Measurements from ENCODE around the gene CHD6.

Gene CHD6

DNA sequence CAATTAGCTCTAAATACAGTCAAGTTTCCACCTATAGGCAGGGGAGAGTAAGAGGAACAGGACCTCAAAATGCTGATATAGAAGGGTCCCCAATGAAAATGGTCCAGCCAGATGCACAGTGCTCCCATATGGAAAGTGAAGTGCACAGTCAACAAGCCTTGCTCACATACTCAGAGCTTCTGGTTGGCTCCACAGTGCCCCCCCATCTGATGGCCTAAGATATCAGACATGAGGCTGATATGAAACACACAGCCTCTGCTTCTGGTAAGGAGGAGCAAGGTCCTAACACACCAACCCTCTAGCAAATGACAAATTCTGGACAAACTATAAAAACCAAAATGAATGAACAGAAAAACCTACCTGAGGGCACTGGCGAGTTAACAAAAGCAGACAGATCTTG lies 140.2 kb downstream of the CHD6 start:
- TF ChIP-seq TOX (CRISPR knock-in tag; IDR thresholded peaks at IDR 0.05; ENCODE audit: borderline replicate concordance) (no peak), ZC3H10 (CRISPR knock-in tag; IDR thresholded peaks at IDR 0.05) (no peak), SNAI2 (CRISPR knock-in tag; IDR thresholded peaks at IDR 0.05) (no peak), ZFP3 (CRISPR knock-in tag; IDR thresholded peaks at IDR 0.05) (no peak), ISL1 (CRISPR knock-in tag; IDR thresholded peaks at IDR 0.05) (no peak), ZNF565 (CRISPR knock-in tag; conservative IDR thresholded peaks at IDR 0.05; ENCODE audit: low read depth) (no peak), ESRRG (CRISPR knock-in tag; IDR thresholded peaks at IDR 0.05) (no peak), BACH2 (CRISPR knock-in tag; IDR thresholded peaks at IDR 0.05; ENCODE audit: borderline replicate concordance) (no peak), TCF4 (CRISPR knock-in tag; IDR thresholded peaks at IDR 0.05; ENCODE audit: borderline replicate concordance) (no peak), CSDC2 (CRISPR knock-in tag; IDR thresholded peaks at IDR 0.05) (no peak)
- TF ChIP-seq, protein P1, sequence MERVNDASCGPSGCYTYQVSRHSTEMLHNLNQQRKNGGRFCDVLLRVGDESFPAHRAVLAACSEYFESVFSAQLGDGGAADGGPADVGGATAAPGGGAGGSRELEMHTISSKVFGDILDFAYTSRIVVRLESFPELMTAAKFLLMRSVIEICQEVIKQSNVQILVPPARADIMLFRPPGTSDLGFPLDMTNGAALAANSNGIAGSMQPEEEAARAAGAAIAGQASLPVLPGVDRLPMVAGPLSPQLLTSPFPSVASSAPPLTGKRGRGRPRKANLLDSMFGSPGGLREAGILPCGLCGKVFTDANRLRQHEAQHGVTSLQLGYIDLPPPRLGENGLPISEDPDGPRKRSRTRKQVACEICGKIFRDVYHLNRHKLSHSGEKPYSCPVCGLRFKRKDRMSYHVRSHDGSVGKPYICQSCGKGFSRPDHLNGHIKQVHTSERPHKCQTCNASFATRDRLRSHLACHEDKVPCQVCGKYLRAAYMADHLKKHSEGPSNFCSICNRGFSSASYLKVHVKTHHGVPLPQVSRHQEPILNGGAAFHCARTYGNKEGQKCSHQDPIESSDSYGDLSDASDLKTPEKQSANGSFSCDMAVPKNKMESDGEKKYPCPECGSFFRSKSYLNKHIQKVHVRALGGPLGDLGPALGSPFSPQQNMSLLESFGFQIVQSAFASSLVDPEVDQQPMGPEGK (CRISPR knock-in tag; IDR thresholded peaks at IDR 0.05; ENCODE audit: borderline replicate concordance): no peak
- TF ChIP-seq, protein P2, sequence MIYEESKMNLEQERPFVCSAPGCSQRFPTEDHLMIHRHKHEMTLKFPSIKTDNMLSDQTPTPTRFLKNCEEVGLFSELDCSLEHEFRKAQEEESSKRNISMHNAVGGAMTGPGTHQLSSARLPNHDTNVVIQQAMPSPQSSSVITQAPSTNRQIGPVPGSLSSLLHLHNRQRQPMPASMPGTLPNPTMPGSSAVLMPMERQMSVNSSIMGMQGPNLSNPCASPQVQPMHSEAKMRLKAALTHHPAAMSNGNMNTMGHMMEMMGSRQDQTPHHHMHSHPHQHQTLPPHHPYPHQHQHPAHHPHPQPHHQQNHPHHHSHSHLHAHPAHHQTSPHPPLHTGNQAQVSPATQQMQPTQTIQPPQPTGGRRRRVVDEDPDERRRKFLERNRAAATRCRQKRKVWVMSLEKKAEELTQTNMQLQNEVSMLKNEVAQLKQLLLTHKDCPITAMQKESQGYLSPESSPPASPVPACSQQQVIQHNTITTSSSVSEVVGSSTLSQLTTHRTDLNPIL (CRISPR knock-in tag; IDR thresholded peaks at IDR 0.05; ENCODE audit: low read depth): no peak
- TF ChIP-seq, protein P3, sequence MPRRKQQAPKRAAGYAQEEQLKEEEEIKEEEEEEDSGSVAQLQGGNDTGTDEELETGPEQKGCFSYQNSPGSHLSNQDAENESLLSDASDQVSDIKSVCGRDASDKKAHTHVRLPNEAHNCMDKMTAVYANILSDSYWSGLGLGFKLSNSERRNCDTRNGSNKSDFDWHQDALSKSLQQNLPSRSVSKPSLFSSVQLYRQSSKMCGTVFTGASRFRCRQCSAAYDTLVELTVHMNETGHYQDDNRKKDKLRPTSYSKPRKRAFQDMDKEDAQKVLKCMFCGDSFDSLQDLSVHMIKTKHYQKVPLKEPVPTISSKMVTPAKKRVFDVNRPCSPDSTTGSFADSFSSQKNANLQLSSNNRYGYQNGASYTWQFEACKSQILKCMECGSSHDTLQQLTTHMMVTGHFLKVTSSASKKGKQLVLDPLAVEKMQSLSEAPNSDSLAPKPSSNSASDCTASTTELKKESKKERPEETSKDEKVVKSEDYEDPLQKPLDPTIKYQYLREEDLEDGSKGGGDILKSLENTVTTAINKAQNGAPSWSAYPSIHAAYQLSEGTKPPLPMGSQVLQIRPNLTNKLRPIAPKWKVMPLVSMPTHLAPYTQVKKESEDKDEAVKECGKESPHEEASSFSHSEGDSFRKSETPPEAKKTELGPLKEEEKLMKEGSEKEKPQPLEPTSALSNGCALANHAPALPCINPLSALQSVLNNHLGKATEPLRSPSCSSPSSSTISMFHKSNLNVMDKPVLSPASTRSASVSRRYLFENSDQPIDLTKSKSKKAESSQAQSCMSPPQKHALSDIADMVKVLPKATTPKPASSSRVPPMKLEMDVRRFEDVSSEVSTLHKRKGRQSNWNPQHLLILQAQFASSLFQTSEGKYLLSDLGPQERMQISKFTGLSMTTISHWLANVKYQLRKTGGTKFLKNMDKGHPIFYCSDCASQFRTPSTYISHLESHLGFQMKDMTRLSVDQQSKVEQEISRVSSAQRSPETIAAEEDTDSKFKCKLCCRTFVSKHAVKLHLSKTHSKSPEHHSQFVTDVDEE (CRISPR knock-in tag; IDR thresholded peaks at IDR 0.05): no peak
- TF ChIP-seq, protein P4, sequence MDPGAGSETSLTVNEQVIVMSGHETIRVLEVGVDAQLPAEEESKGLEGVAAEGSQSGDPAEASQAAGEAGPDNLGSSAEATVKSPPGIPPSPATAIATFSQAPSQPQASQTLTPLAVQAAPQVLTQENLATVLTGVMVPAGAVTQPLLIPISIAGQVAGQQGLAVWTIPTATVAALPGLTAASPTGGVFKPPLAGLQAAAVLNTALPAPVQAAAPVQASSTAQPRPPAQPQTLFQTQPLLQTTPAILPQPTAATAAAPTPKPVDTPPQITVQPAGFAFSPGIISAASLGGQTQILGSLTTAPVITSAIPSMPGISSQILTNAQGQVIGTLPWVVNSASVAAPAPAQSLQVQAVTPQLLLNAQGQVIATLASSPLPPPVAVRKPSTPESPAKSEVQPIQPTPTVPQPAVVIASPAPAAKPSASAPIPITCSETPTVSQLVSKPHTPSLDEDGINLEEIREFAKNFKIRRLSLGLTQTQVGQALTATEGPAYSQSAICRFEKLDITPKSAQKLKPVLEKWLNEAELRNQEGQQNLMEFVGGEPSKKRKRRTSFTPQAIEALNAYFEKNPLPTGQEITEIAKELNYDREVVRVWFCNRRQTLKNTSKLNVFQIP (CRISPR knock-in tag; IDR thresholded peaks at IDR 0.05; ENCODE audit: borderline replicate concordance, low read depth): no peak
- no peak for ATAC-seq

DNA sequence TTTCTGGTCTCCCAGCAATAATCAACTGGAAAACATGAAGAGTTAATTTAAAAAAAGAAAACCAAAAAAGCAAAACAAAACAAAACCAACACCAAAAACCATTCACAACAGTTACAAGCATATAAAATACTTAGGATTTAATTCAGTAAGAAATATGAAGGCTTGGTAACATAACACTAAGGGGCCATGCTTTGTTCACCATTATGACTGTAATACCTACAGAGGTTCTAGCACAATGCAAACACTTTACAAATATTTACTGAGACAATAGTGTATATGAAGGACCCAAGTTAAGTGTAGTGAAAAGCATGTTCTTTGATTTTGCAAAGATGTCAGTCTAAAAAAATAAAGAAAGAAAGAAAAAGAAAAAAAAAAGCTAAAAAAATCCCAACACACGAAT lies 141.7 kb downstream of the CHD6 start:
- ATAC-seq: peak; percentile 49
- TF ChIP-seq ZFP3 (CRISPR knock-in tag; IDR thresholded peaks at IDR 0.05): no peak
- no peak for TF ChIP-seq PPARA (CRISPR knock-in tag; IDR thresholded peaks at IDR 0.05; ENCODE audit: borderline replicate concordance)
- no peak for TF ChIP-seq CSDC2 (CRISPR knock-in tag; IDR thresholded peaks at IDR 0.05)
- TF ChIP-seq RARB (CRISPR knock-in tag; IDR thresholded peaks at IDR 0.05): no peak
- TF ChIP-seq, protein P1 (CRISPR knock-in tag; IDR thresholded peaks at IDR 0.05; ENCODE audit: borderline replicate concordance): no peak
- TF ChIP-seq, protein P5, sequence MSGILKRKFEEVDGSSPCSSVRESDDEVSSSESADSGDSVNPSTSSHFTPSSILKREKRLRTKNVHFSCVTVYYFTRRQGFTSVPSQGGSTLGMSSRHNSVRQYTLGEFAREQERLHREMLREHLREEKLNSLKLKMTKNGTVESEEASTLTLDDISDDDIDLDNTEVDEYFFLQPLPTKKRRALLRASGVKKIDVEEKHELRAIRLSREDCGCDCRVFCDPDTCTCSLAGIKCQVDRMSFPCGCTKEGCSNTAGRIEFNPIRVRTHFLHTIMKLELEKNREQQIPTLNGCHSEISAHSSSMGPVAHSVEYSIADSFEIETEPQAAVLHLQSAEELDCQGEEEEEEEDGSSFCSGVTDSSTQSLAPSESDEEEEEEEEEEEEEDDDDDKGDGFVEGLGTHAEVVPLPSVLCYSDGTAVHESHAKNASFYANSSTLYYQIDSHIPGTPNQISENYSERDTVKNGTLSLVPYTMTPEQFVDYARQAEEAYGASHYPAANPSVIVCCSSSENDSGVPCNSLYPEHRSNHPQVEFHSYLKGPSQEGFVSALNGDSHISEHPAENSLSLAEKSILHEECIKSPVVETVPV (CRISPR knock-in tag; IDR thresholded peaks at IDR 0.05): no peak
- TF ChIP-seq ZNF8 (CRISPR knock-in tag; IDR thresholded peaks at IDR 0.05): no peak
- TF ChIP-seq ZNF565 (CRISPR knock-in tag; conservative IDR thresholded peaks at IDR 0.05; ENCODE audit: low read depth): no peak

DNA sequence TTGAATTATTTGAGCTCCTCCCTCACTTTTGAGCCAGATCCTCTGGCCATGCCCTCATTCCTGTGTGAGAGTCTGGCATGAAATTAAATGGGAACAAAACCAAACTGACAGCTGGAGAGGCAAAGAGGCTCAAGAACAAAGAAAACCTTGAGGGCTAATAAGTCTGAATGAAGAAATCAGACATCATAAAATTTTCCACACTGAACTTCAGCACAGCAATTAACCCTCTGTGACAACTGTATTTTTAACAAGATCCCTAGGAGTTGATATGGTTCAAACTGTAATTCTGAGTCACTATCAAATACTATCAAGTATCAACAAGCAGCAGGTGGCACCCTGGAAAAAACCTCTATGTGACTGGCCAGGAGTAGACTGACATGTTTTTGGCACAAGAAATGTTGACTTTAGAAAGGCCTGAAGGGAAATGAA lies 142.2 kb downstream of the CHD6 start:
- TF ChIP-seq, protein P2 (CRISPR knock-in tag; IDR thresholded peaks at IDR 0.05; ENCODE audit: low read depth): no peak
- TF ChIP-seq ISL1 (CRISPR knock-in tag; IDR thresholded peaks at IDR 0.05): peak; percentile 52
- ATAC-seq: peak; percentile 81
